Spleen (tissue), 7 donors: ENCODE results near the gene F13A1.

Experiments used
- CTCF ChIP-seq, 11 experiments: fragments of 200-600 bp in 7 of 11; fragments of 450-650 bp in 4 of 11; sonication (generic) in 4 of 11; IDR thresholded peaks in 8 of 11; conservative IDR thresholded peaks in 3 of 11; 1 replicate in 7 of 11; 2 replicates in 4 of 11; pipeline versions ENCODE4 v1.4.0 to v1.8.0; 2016 to 2021; ENCODE audit warnings: antibody characterized with exemption in 11 of 11, inconsistent platforms in 4 of 11, mild to moderate bottlenecking in 1 of 11
- POLR2A ChIP-seq, 3 donors: fragments of 450-650 bp; IDR thresholded peaks; one replicate each; pipeline ENCODE4 v1.5.1; 2017; ENCODE audit warnings: antibody characterized with exemption in 3 of 3, mild to moderate bottlenecking in 1 of 3
- POLR2AphosphoS5 ChIP-seq, 3 donors: sonication (generic); formaldehyde crosslinking; IDR thresholded peaks; one replicate each; pipeline ENCODE4 v1.5.1; 2017; ENCODE audit warnings: antibody characterized with exemption in 3 of 3
- donor health status: DM: no; HTN: no; CAD: no; lungs with moderate emphysema.
- donor health status: DM: no; HTN: no; CAD: no.
- donor health status: DM: no; HTN: no; CAD: no.

GRCh38 chr6:6293317-6293716 lies 27.1 kb downstream of the F13A1 start:
- TF ChIP-seq CTCF (IDR thresholded peaks at IDR 0.05 in 8 of 11, conservative IDR thresholded peaks at IDR 0.05 in 3 of 11) (no peak), POLR2A (IDR thresholded peaks at IDR 0.05) (no peak), POLR2AphosphoS5 (IDR thresholded peaks at IDR 0.05) (no peak)
